Nephron (organoid): ENCODE measurements around the gene RASD2.

ENCODE experiments used
- H3K27ac Mint-ChIP-seq, 3 experiments: 2 replicates each; pipeline ENCODE4 v1.8.0; 2020; ENCODE audit warnings: mixed read lengths in 3 of 3, mild to moderate bottlenecking in 2 of 3, moderate library complexity in 1 of 3
- H3K27me3 Mint-ChIP-seq: 2 replicates; pipeline ENCODE4 v1.8.0; 2021; ENCODE audit warnings: low read depth, mild to moderate bottlenecking, moderate library complexity, mixed read lengths
- H3K36me3 Mint-ChIP-seq: 2 replicates; pipeline ENCODE4 v1.8.0; 2020; ENCODE audit warnings: low read depth, mixed read lengths
- H3K4me1 Mint-ChIP-seq: 2 replicates; pipeline ENCODE4 v1.8.0; 2020; ENCODE audit warnings: mixed read lengths
- H3K4me3 Mint-ChIP-seq, 3 experiments: 2 replicates each; pipeline ENCODE4 v1.8.0; 2020; ENCODE audit warnings: mild to moderate bottlenecking in 3 of 3, mixed read lengths in 3 of 3, moderate library complexity in 2 of 3
- H3K9me3 Mint-ChIP-seq: 2 replicates; pipeline ENCODE4 v1.8.0; 2020; ENCODE audit warnings: mixed read lengths
- TF ChIP-seq, protein P1 (sequence below), 3 experiments: fragments of 200-600 bp; sonication (generic); IDR thresholded peaks; one replicate each; pipeline ENCODE4 v1.5.0; 2021; ENCODE audit warnings: antibody characterized with exemption in 3 of 3; ENCODE audit not compliant: unreplicated experiment in 3 of 3

RASD2 gene

DNA sequence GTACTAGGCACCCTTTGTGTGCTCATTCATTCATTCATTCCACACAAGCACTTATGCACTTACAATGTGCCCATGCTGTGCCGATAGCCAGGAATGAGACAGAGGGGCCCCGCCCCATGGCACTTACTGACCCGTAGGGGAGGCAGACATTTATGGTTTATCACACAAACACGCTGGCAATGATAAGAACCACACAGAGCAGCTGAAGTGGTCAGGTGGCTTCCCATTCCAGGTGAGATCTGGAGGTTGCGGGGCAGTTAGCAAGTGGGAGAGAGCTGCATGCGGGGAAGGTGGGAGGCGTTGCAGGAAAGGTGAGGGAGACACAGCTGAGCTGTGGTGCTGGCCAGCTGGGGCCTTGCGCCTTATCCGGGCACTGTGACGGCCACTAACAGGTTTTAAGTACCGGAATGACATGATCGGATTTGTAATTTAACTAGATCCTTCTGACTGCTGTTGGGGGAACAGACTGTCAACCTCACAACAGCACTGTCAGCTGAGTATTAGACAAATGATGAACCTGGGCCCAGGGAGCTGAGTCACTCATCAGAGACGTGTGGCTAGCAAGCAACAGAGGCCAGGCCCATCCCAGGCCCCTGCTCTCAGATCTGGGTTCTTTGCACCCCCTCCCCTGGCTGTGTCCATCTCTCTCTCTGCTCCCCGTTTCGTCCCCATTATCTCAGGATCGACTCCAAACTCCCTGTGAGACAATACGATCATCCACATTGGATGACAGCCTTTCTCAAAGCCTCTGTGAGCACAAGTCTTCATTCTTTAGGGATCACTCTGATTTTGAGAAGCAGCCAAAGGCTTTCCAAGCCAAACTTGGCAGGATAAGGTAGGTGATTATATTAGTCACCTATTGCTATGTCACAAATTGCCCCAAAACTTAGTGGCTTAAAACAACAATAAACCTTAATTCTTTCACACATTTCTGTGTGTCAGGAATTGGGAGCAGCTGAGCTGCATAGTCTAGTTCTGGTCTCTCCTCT, 28.4 kb downstream of the RASD2 start:
- peaks cover 21% of the 10 kb centered on the region for H3K4me1 Mint-ChIP-seq
- no peaks in the 10 kb centered on the region for H3K36me3 Mint-ChIP-seq
- no peaks in the 10 kb centered on the region for H3K9me3 Mint-ChIP-seq
- peak overlapping the region in 1 of 3 experiments; percentile 18 for H3K27ac Mint-ChIP-seq
- H3K27me3 Mint-ChIP-seq: peaks cover 13% of the 10 kb centered on the region
- no peak overlapping the region for H3K4me3 Mint-ChIP-seq
- TF ChIP-seq, protein P1, sequence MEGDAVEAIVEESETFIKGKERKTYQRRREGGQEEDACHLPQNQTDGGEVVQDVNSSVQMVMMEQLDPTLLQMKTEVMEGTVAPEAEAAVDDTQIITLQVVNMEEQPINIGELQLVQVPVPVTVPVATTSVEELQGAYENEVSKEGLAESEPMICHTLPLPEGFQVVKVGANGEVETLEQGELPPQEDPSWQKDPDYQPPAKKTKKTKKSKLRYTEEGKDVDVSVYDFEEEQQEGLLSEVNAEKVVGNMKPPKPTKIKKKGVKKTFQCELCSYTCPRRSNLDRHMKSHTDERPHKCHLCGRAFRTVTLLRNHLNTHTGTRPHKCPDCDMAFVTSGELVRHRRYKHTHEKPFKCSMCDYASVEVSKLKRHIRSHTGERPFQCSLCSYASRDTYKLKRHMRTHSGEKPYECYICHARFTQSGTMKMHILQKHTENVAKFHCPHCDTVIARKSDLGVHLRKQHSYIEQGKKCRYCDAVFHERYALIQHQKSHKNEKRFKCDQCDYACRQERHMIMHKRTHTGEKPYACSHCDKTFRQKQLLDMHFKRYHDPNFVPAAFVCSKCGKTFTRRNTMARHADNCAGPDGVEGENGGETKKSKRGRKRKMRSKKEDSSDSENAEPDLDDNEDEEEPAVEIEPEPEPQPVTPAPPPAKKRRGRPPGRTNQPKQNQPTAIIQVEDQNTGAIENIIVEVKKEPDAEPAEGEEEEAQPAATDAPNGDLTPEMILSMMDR (IDR thresholded peaks at IDR 0.05; ENCODE audit: unreplicated experiment in 3 of 3): no peak

DNA sequence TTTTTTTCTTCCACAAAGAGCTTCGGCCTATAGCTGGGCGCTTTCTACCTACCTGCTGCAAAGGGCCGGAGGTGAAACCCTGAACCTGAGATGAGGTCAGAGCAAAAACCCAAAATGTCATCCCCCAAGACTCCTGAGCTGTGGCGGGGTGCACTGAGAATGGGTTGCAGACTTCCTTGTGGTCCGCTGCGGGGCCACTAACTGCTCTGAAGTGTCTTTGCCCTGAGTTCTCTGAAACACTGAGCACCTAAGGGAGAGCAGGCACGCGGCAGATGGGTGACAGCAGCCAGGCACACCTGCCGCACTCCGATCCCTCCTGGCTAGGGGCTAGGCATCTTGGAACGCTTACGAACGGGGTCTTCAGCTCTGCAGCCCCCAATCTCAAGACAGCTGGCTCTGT, 29.3 kb downstream of the RASD2 start:
- TF ChIP-seq, protein P1 (IDR thresholded peaks at IDR 0.05; ENCODE audit: unreplicated experiment in 3 of 3): no peak
- Mint-ChIP-seq H3K4me3 (no peak overlapping the region), H3K4me1 (peaks cover 16% of the 10 kb centered on the region)

DNA sequence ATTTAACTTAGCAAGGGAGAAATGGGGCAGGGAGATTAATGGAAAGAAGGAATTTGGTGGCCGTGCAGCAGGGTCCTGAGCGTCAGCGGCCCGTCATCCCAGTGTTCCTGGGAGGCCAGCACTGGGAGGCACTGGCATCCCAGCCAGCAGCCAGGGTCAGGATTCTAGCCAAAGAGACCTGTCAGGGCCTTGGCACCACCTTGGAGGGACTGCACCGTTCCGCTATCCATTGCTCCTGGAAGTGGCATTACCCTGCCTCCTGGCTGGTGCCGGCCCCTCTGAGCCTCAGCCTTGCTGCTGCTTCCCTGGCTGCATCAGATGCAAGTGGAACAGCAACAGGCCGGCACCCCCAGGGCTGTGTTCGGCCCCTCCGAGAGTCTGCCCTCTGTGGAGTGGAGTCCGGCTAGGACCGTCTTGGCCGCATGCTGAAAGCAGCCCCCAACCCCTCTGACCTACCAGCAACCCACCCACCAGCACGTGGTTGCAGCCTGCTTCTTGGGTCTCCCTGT, 30.1 kb downstream of the RASD2 start:
- Mint-ChIP-seq H3K36me3 (no peaks in the 10 kb centered on the region), H3K4me3 (no peak overlapping the region), H3K9me3 (no peaks in the 10 kb centered on the region), H3K4me1 (peaks cover 7% of the 10 kb centered on the region), H3K27ac (no peak overlapping the region), H3K27me3 (peaks cover 12% of the 10 kb centered on the region)
- TF ChIP-seq, protein P1 (IDR thresholded peaks at IDR 0.05; ENCODE audit: unreplicated experiment in 3 of 3): no peak

More for the DNA sequence above, 29.3 kb downstream of the RASD2 start:
- Mint-ChIP-seq H3K9me3 (no peaks in the 10 kb centered on the region), H3K36me3 (no peaks in the 10 kb centered on the region), H3K27ac (no peak overlapping the region), H3K27me3 (peaks cover 12% of the 10 kb centered on the region)

DNA sequence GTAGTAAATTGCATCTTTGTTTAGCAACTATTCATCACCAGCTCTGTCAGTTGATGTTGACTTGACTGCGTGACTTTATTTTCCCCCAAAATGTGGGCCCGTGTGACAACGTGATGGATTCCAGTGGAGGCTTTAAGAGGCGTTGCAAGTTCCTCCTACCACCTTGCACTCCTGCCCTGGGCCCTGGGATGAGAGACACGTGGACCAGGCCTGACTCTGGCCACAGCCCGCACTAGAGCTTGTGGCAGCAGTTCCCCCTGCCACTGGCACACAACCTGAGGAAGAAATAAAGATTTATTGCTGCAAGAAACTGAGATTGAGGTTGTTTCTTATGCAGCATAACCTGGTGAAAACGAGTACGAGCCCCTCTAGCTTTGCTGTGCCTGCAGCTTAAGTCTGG, 31.9 kb downstream of the RASD2 start:
- Mint-ChIP-seq H3K27me3 (peaks cover 16% of the 10 kb centered on the region), H3K4me1 (peaks cover 5% of the 10 kb centered on the region)

DNA sequence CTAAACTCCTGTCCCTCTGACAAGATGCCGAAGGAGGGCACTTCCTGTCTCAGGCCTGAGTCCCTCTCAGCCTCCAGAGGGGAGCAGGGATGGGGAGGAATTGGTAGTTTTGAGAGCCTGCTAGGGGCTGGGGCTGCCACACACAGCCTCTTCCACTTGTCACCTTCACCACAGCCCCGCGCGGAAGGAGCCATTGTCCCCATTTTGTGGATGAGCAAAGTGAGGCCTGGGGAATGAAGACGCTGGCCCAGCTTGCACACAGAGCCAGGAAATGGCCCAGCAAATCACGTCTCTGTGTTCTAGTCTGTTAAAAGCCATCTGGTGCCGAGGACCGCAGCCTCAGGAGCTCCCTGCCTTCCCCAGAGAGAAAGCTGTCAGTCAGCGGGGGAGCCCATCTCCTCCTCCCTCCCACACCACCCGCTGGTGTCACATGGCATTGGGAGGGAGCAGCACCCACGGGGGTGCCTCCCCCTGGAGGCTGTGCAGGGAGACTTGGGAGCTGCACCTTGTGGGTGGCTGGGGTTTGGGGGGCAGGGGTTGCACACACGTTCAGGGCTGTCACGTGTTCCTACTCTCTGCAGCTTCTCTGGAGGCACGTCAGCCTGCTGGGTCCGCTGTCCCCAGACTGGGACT, 34.6 kb downstream of the RASD2 start:
- no peak overlapping the region for H3K4me3 Mint-ChIP-seq
- H3K36me3 Mint-ChIP-seq: no peaks in the 10 kb centered on the region
- no peaks in the 10 kb centered on the region for H3K4me1 Mint-ChIP-seq
- no peak overlapping the region for H3K27ac Mint-ChIP-seq
- H3K9me3 Mint-ChIP-seq: no peaks in the 10 kb centered on the region
- TF ChIP-seq, protein P1 (IDR thresholded peaks at IDR 0.05; ENCODE audit: unreplicated experiment in 3 of 3): no peak
- peaks cover 20% of the 10 kb centered on the region for H3K27me3 Mint-ChIP-seq

More for the DNA sequence above, 31.9 kb downstream of the RASD2 start:
- Mint-ChIP-seq H3K4me3 (no peak overlapping the region), H3K27ac (no peak overlapping the region), H3K36me3 (no peaks in the 10 kb centered on the region), H3K9me3 (no peaks in the 10 kb centered on the region)
- TF ChIP-seq, protein P1 (IDR thresholded peaks at IDR 0.05; ENCODE audit: unreplicated experiment in 3 of 3): no peak
